Loucy (cell line): ENCODE measurements around the gene IL9.

Experiments
- CTCF ChIP-seq: fragments of 200-600 bp; sonication (generic); conservative IDR thresholded peaks from 2 replicates; pipeline ENCODE4 v1.5.1; 2014; ENCODE audit warnings: mild to moderate bottlenecking, antibody characterized with exemption, low read length
- EZH2phosphoT487 ChIP-seq: fragments of 200-600 bp; IDR thresholded peaks from 2 replicates; pipeline ENCODE4 v1.6.1; 2018; ENCODE audit warnings: antibody characterized with exemption, mild to moderate bottlenecking, moderate library complexity, borderline replicate concordance

- no peak for TF ChIP-seq CTCF
- TF ChIP-seq EZH2phosphoT487 = no peak
These were observed 45.0 kb downstream of the IL9 start for GRCh38 chr5:135850671-135851070.
